Mesendoderm (in vitro differentiated cells): ENCODE results near the gene TGFBR3. TPM values are rescaled to one million over a fixed set of nuclear protein-coding genes. Genes with fewer than 3 reads are reported as not detected.

Experiments
- DNase-seq: peaks from one replicate; pipeline ENCODE4 v3.0.0; 2013
- H2AK5ac ChIP-seq: 2 replicates; pipeline ENCODE4 v1.6.1; 2013; ENCODE audit warnings: low read length, inconsistent platforms
- H2BK120ac ChIP-seq: 2 replicates; pipeline ENCODE4 v1.6.1; 2013; ENCODE audit warnings: low read depth, mild to moderate bottlenecking, low read length, moderate library complexity, mixed read lengths
- H2BK15ac ChIP-seq: replicated peaks from 2 replicates; pipeline ENCODE4 v1.6.1; 2013; ENCODE audit warnings: low read depth, mild to moderate bottlenecking, moderate library complexity
- H2BK5ac ChIP-seq: 2 replicates; pipeline ENCODE4 v1.6.1; 2013; ENCODE audit warnings: low read length, inconsistent platforms
- H3K18ac ChIP-seq: 2 replicates; pipeline ENCODE4 v1.6.1; 2013; ENCODE audit warnings: mild to moderate bottlenecking, low read length, mixed read lengths
- H3K23ac ChIP-seq: one replicate; pipeline ENCODE4 v1.6.1; 2013; ENCODE audit warnings: low read length
- H3K27ac ChIP-seq: 2 replicates; pipeline ENCODE4 v1.5.1; 2013; ENCODE audit warnings: low read depth, mild to moderate bottlenecking, inconsistent platforms, low read length, moderate library complexity
- H3K27me3 ChIP-seq: 2 replicates; pipeline ENCODE4 v1.6.1; 2013; ENCODE audit warnings: low read length, control low read depth, mild to moderate bottlenecking, inconsistent platforms; ENCODE audit not compliant: insufficient read depth, poor library complexity
- H3K36me3 ChIP-seq: 2 replicates; pipeline ENCODE4 v1.6.1; 2013; ENCODE audit warnings: low read length, inconsistent platforms; ENCODE audit not compliant: control insufficient read depth, insufficient read depth
- H3K4ac ChIP-seq: one replicate; pipeline ENCODE4 v1.6.1; 2013; ENCODE audit warnings: low read depth, mild to moderate bottlenecking, low read length, moderate library complexity
- H3K4me1 ChIP-seq: 2 replicates; pipeline ENCODE4 v1.6.1; 2013; ENCODE audit warnings: low read depth, low read length, inconsistent platforms; ENCODE audit not compliant: control insufficient read depth
- H3K4me2 ChIP-seq: 2 replicates; pipeline ENCODE4 v1.6.1; 2013; ENCODE audit warnings: low read length
- H3K4me3 ChIP-seq: 2 replicates; pipeline ENCODE4 v1.5.1; 2013; ENCODE audit warnings: mild to moderate bottlenecking, low read length
- H3K56ac ChIP-seq: one replicate; pipeline ENCODE4 v1.6.1; 2013; ENCODE audit warnings: low read length
- H3K79me1 ChIP-seq: 2 replicates; pipeline ENCODE4 v1.6.1; 2013; ENCODE audit warnings: low read length, inconsistent platforms
- H3K79me2 ChIP-seq: 2 replicates; pipeline ENCODE4 v1.6.1; 2013; ENCODE audit warnings: mild to moderate bottlenecking, low read length; ENCODE audit not compliant: control insufficient read depth, insufficient read depth
- H3K9ac ChIP-seq: 2 replicates; pipeline ENCODE4 v1.6.1; 2013; ENCODE audit warnings: low read length, inconsistent platforms
- H4K5ac ChIP-seq: one replicate; pipeline ENCODE4 v1.6.1; 2013; ENCODE audit warnings: low read length
- H4K8ac ChIP-seq: one replicate; pipeline ENCODE4 v1.6.1; 2013; ENCODE audit warnings: low read depth, mild to moderate bottlenecking, control low read depth, low read length, moderate library complexity
- WGBS: extraction: QIAGEN DNeasy Blood & Tissue Kit; methylation state at CpG from one replicate; pipeline ENCODE4 v1.1.7; 2013; ENCODE audit warnings: low lambda C conversion rate, missing lambda C conversion rate; ENCODE audit not compliant: insufficient coverage; ENCODE audit errors: extremely low coverage; 5-methylcytosine and 5-hydroxymethylcytosine counted together
- small RNA-seq: library from polyadenylated mRNA; stranded (forward); fragments of <200 nt; extraction: miRNeasy Mini kit (QIAGEN cat#:217004); gene quantifications from one replicate; pipeline ENCODE3, GENCODE V24; 2013; ENCODE audit not compliant: insufficient read depth

TGFBR3 gene

GRCh38 chr1:91635763-91636162 is 250.2 kb downstream of the TGFBR3 start:
- Histone ChIP-seq H3K4ac (no peak overlapping the region), H4K8ac (no peak overlapping the region), H3K36me3 (no peaks in the 10 kb centered on the region), H2AK5ac (no peak overlapping the region), H3K79me1 (no peaks in the 10 kb centered on the region), H3K23ac (no peak overlapping the region), H4K5ac (no peak overlapping the region), H3K27me3 (no peaks in the 10 kb centered on the region), H3K79me2 (no peaks in the 10 kb centered on the region), H3K4me2 (no peak overlapping the region), H2BK15ac (no peak overlapping the region), H2BK5ac (no peak overlapping the region), H3K9ac (no peak overlapping the region), H3K56ac (no peak overlapping the region), H3K27ac (no peak overlapping the region), H3K4me1 (no peaks in the 10 kb centered on the region), H3K4me3 (no peak overlapping the region), H2BK120ac (no peak overlapping the region), H3K18ac (no peak overlapping the region)
- no CpG with 5 or more reads among the region's 4 CpGs for WGBS
- no peak for DNase-seq

GRCh38 chr1:91633438-91633837 is 252.5 kb downstream of the TGFBR3 start:
- no peak overlapping the region for H3K56ac ChIP-seq
- H2BK120ac ChIP-seq = no peak overlapping the region
- H3K79me2 ChIP-seq = no peaks in the 10 kb centered on the region
- H2AK5ac ChIP-seq = no peak overlapping the region
- no peak overlapping the region for H3K9ac ChIP-seq
- H4K5ac ChIP-seq = no peak overlapping the region
- H3K27me3 ChIP-seq = no peaks in the 10 kb centered on the region
- WGBS = no CpG with 5 or more reads among the region's 3 CpGs
- no peaks in the 10 kb centered on the region for H3K4me1 ChIP-seq
- H3K4me3 ChIP-seq = no peak overlapping the region
- no peak for DNase-seq
- no peak overlapping the region for H3K23ac ChIP-seq
- no peaks in the 10 kb centered on the region for H3K79me1 ChIP-seq
- no peak overlapping the region for H4K8ac ChIP-seq
- no peak overlapping the region for H3K18ac ChIP-seq
- H3K36me3 ChIP-seq = no peaks in the 10 kb centered on the region
- no peak overlapping the region for H3K27ac ChIP-seq
- no peak overlapping the region for H3K4me2 ChIP-seq
- H2BK5ac ChIP-seq = no peak overlapping the region
- H2BK15ac ChIP-seq = no peak overlapping the region
- no peak overlapping the region for H3K4ac ChIP-seq

- no peak overlapping the region for H3K4me2 ChIP-seq
Measured at GRCh38 chr1:91631718-91632330, 254.1 kb downstream of the TGFBR3 start.

GRCh38 chr1:91630803-91631202 is 255.1 kb downstream of the TGFBR3 start:
- no peak overlapping the region for H3K9ac ChIP-seq

More at GRCh38 chr1:91631718-91632330, 254.1 kb downstream of the TGFBR3 start:
- Histone ChIP-seq H4K8ac (no peak overlapping the region), H2AK5ac (no peak overlapping the region), H3K79me1 (no peaks in the 10 kb centered on the region), H3K79me2 (no peaks in the 10 kb centered on the region), H3K4ac (no peak overlapping the region), H3K36me3 (no peaks in the 10 kb centered on the region), H2BK5ac (no peak overlapping the region), H3K4me1 (no peaks in the 10 kb centered on the region), H2BK120ac (no peak overlapping the region), H4K5ac (no peak overlapping the region), H3K27me3 (no peaks in the 10 kb centered on the region), H3K56ac (no peak overlapping the region), H3K23ac (no peak overlapping the region), H3K4me3 (no peak overlapping the region), H3K27ac (no peak overlapping the region), H3K18ac (no peak overlapping the region), H2BK15ac (no peak overlapping the region), H3K9ac (no peak overlapping the region)
- WGBS = no CpG with 5 or more reads among the region's 4 CpGs
- DNase-seq = no peak

More at GRCh38 chr1:91630803-91631202, 255.1 kb downstream of the TGFBR3 start:
- Histone ChIP-seq H3K4me1 (no peaks in the 10 kb centered on the region), H3K27me3 (no peaks in the 10 kb centered on the region), H3K56ac (no peak overlapping the region), H2BK15ac (no peak overlapping the region), H3K4me3 (no peak overlapping the region), H3K36me3 (no peaks in the 10 kb centered on the region), H3K4ac (no peak overlapping the region), H3K18ac (no peak overlapping the region), H4K5ac (no peak overlapping the region), H3K4me2 (no peak overlapping the region), H3K23ac (no peak overlapping the region), H4K8ac (no peak overlapping the region), H3K27ac (no peak overlapping the region), H2BK120ac (no peak overlapping the region), H2BK5ac (no peak overlapping the region), H2AK5ac (no peak overlapping the region), H3K79me1 (no peaks in the 10 kb centered on the region), H3K79me2 (no peaks in the 10 kb centered on the region)
- DNase-seq = no peak

Small RNA genes lying within 50 kb of the gene (small RNA-seq; reads per million reads assigned to genes)
- not detected for gene RN7SL653P
